HepG2 (cell line): Measurements from ENCODE around the gene OR2A5. TPM values are rescaled to one million over a fixed set of nuclear protein-coding genes. Genes with fewer than 3 reads are reported as not detected.

ENCODE experiments used
- ATAC-seq: fragments of 200-7000 bp; cut with Tn5 transposase; 3 replicates; pipeline ENCODE4 v1.9.1; 2020; ENCODE audit warnings: mild to moderate bottlenecking, moderate library complexity
- BruUV-seq: library from RNA; stranded (reverse); fragments of 400-500 nt; replicated peaks from 2 replicates; lab custom pipeline; 2021; lab: Mats Ljungman, UMichigan
- CTCF ChIA-PET: fragments of 300-600 bp; formaldehyde crosslinking; extraction: SDS; loops from one replicate; lab custom pipeline; 2021; ENCODE audit warnings: low total read pairs, inconsistent platforms, low intra/inter-chr PET ratio; lab: Yijun Ruan, JAX
- POLR2A ChIA-PET: fragments of 350-600 bp; sonication (Branson Sonifier 250); formaldehyde crosslinking; loops from one replicate; lab custom pipeline; 2020; ENCODE audit warnings: antibody characterized with exemption, inconsistent platforms; lab: Yijun Ruan, JAX
- DNase-seq: peaks from one replicate; pipeline ENCODE4 v3.0.0-alpha.2; 2015; ENCODE audit warnings: low spot score
- FAIRE-seq: peaks from 3 replicates; lab custom pipeline; 2011; peaks lifted over from hg19 to GRCh38; lab: Jason Lieb, UNC
- H2AFZ ChIP-seq: one replicate; pipeline ENCODE4 v1.6.1; 2011; ENCODE audit warnings: low read length, inconsistent platforms
- H3K27ac ChIP-seq: fragments of 300-600 bp; 3 replicates; pipeline ENCODE4 v1.8.0; 2011; ENCODE audit warnings: mixed run types, mild to moderate bottlenecking, mixed read lengths, low read length, inconsistent platforms; ENCODE audit not compliant: insufficient read depth; ENCODE audit errors: extremely low read length
- H3K27me3 ChIP-seq, 2 experiments: fragments of 200-600 bp in 1 of 2; 2 replicates in 1 of 2; 3 replicates in 1 of 2; pipeline versions ENCODE4 v1.6.0 to v1.8.0; 2011; ENCODE audit warnings: low read length in 2 of 2, mild to moderate bottlenecking in 2 of 2, moderate library complexity in 2 of 2, inconsistent platforms in 1 of 2; ENCODE audit not compliant: insufficient read depth in 2 of 2, control insufficient read depth in 1 of 2
- H3K36me3 ChIP-seq, 2 experiments: fragments of 200-600 bp in 1 of 2; replicated peaks in 1 of 2; 2 replicates in 1 of 2; 3 replicates in 1 of 2; pipeline versions ENCODE4 v1.5.1 to v1.8.0; 2011; ENCODE audit warnings: low read length in 2 of 2, inconsistent platforms in 1 of 2; ENCODE audit not compliant: insufficient read depth in 2 of 2, control insufficient read depth in 1 of 2
- H3K4me1 ChIP-seq: 2 replicates; pipeline ENCODE4 v1.5.1; 2012; ENCODE audit warnings: low read length, inconsistent platforms; ENCODE audit not compliant: insufficient read depth
- H3K4me2 ChIP-seq: 2 replicates; pipeline ENCODE4 v1.6.0; 2011; ENCODE audit warnings: low read depth, low read length, inconsistent platforms
- H3K4me3 ChIP-seq, 3 experiments: fragments of 200-600 bp in 1 of 3; sonication (generic), shearing (Covaris generic) in 1 of 3; replicated peaks in 1 of 3; 2 replicates each; pipeline ENCODE4 v1.5.1; 2011 to 2016; ENCODE audit warnings: low read length in 3 of 3, inconsistent platforms in 2 of 3, low read depth in 2 of 3, mild to moderate bottlenecking in 2 of 3, control low read depth in 1 of 3, mixed read lengths in 1 of 3; ENCODE audit not compliant: insufficient read depth in 1 of 3
- H3K79me2 ChIP-seq: one replicate; pipeline ENCODE4 v1.6.1; 2011; ENCODE audit warnings: low read length, inconsistent platforms; ENCODE audit not compliant: insufficient read depth
- H3K9ac ChIP-seq: 2 replicates; pipeline ENCODE4 v1.6.0; 2011; ENCODE audit warnings: mild to moderate bottlenecking, low read depth, low read length, inconsistent platforms; ENCODE audit not compliant: insufficient read depth
- H3K9me3 ChIP-seq: 2 replicates; pipeline ENCODE4 v1.5.1; 2012; ENCODE audit warnings: mild to moderate bottlenecking, low read length
- H4K20me1 ChIP-seq: 2 replicates; pipeline ENCODE4 v1.6.0; 2011; ENCODE audit warnings: inconsistent platforms, mild to moderate bottlenecking, low read length, moderate library complexity; ENCODE audit not compliant: insufficient read depth
- GZF1 ChIP-seq: sonication (generic); formaldehyde crosslinking; IDR thresholded peaks from 2 replicates; pipeline ENCODE4 v1.5.1; 2020; ENCODE audit warnings: mild to moderate bottlenecking, missing genetic modification reagents
- HMGA1 ChIP-seq: sonication (generic); formaldehyde crosslinking; conservative IDR thresholded peaks from 2 replicates; pipeline ENCODE4 v1.4.0; 2020; ENCODE audit warnings: missing genetic modification reagents
- NR2F2 ChIP-seq: IDR thresholded peaks from 2 replicates; pipeline ENCODE4 v1.6.1; 2012; ENCODE audit warnings: low read depth, inconsistent platforms, borderline replicate concordance
- SIX4 ChIP-seq: sonication (generic); formaldehyde crosslinking; IDR thresholded peaks from 2 replicates; pipeline ENCODE4 v1.4.0; 2020; ENCODE audit warnings: missing genetic modification reagents
- ZNF496 ChIP-seq: sonication (generic); formaldehyde crosslinking; IDR thresholded peaks from 2 replicates; pipeline ENCODE4 v1.8.1; 2023; ENCODE audit warnings: mild to moderate bottlenecking, moderate library complexity, missing genetic modification reagents; ENCODE audit not compliant: insufficient replicate concordance
- ZNF883 ChIP-seq: sonication (generic); formaldehyde crosslinking; IDR thresholded peaks from 2 replicates; pipeline ENCODE4 v1.5.1; 2020; ENCODE audit warnings: mild to moderate bottlenecking, missing genetic modification reagents; ENCODE audit errors: not compliant biosample characterization
- WGBS: methylation state at CpG from one replicate; pipeline ENCODE4 v1.1.6; 2017; ENCODE audit warnings: low lambda C conversion rate; 5-methylcytosine and 5-hydroxymethylcytosine counted together
- in situ Hi-C: cut with HindIII; loops from 2 replicates; pipeline ENCODE4 v1.10.0; 2017; ENCODE audit warnings: low pct_unique_long_range_greater_than_20kb; ENCODE audit not compliant: extremely low pct_ligation_motif_present
- intact Hi-C: fragments of 100-400 bp; cut with micrococcal nuclease; formaldehyde crosslinking; loops from one replicate; pipeline ENCODE4 v1.10.0; 2022; ENCODE audit not compliant: unreplicated experiment
- polyA plus RNA-seq, 8 experiments: library from polyadenylated mRNA; depleted of rRNA in 3 of 8; stranded (reverse) in 7 of 8; unstranded in 1 of 8; fragments of >200 nt; fragmentation: Illumina TruSeq in 4 of 8; extraction: Trizol in 4 of 8; gene quantifications; 2 replicates each; pipeline versions ENCODE4 v1.2.1 to v1.2.3, GENCODE V29; 2011 to 2016; ENCODE audit warnings: low read depth in 4 of 8, missing spikeins in 1 of 8, mixed read lengths in 1 of 8; ENCODE audit not compliant: insufficient read depth in 1 of 8
- total RNA-seq, 5 experiments: library from RNA; depleted of rRNA; stranded (reverse); fragments of >200 nt; fragmentation: Illumina TruSeq; extraction: Trizol; gene quantifications; 2 replicates each; pipeline ENCODE4 v1.2.3, GENCODE V29; 2016; ENCODE audit warnings: low read depth in 1 of 5
- TF ChIP-seq, protein P1 (sequence below), 2 experiments: sonication (generic) in 1 of 2; formaldehyde crosslinking in 1 of 2; IDR thresholded peaks; 2 replicates each; pipeline versions ENCODE4 v1.4.0 to v1.6.1; 2018 to 2020; ENCODE audit warnings: missing genetic modification reagents in 2 of 2, borderline replicate concordance in 1 of 2, low read depth in 1 of 2, mild to moderate bottlenecking in 1 of 2, missing biosample characterization in 1 of 2
- TF ChIP-seq, protein P2 (sequence below): sonication (generic); formaldehyde crosslinking; IDR thresholded peaks from 2 replicates; pipeline ENCODE4 v1.5.0; 2020; ENCODE audit warnings: mild to moderate bottlenecking, missing genetic modification reagents, borderline replicate concordance

The OR2A5 gene
- total and polyA plus RNA-seq, 2 of the 13 experiments (the other 11 are each of a cell fraction or from before 2014, with no cell fraction given), result not detected

DNA sequence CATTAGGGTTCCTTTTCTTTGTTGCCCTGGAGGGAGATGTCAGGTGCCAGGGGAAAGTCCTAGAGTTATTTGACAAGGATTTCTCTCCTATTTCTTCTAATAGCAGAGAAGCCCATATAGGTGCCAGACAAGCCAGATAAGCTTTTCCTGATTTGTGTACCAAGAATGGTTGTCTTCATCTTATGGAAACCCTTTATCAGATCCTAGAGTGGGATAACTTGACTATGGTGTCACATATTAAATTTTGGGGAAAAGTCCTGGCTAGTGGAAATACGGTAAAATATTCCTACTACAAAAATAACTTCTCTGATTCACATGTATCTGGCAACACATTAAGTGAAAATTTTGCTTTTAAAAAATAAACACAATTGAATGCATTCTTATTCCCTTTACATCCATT, 38.5 kb downstream of the OR2A5 start:
- Histone ChIP-seq H3K27me3 (no peaks in the 10 kb centered on the region), H3K79me2 (no peaks in the 10 kb centered on the region), H3K9me3 (no peaks in the 10 kb centered on the region), H3K27ac (no peak overlapping the region), H3K4me3 (no peak overlapping the region), H2AFZ (no peak overlapping the region), H4K20me1 (no peaks in the 10 kb centered on the region), H3K4me2 (no peak overlapping the region), H3K36me3 (no peaks in the 10 kb centered on the region), H3K4me1 (no peaks in the 10 kb centered on the region), H3K9ac (no peak overlapping the region)
- FAIRE-seq (no peak), ATAC-seq (no peak), DNase-seq (no peak)
- TF ChIP-seq GZF1 (CRISPR knock-in tag), result peak; percentile 96
- no peak for TF ChIP-seq HMGA1 (CRISPR knock-in tag)
- CTCF ChIA-PET, result no interaction called here
- 4% methylated on average over 1 of the region's 1 CpG for WGBS
- intact Hi-C loops, result no loop called here
- no TSS peak for BruUV-seq
- POLR2A ChIA-PET, result no interaction called here
- in situ Hi-C loops, result no loop called here

DNA sequence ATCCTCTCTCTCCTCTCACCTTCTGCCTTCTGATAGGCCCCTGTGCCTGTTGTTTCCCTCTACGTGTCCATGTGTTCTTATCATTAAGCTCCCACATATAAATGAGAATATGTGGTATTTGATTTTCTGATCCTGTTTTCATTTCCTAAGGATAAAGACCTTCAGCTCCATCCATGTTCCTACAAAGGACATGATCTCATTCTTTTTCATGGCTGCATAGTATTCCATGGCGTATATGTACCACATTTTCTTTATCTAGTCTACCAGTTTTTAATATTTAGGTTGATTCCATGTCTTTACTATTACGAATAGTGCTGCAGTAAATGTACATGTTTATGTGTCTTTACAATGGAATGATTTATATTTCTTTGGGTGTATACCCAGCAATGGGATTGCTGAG, 41.9 kb downstream of the OR2A5 start:
- Histone ChIP-seq H2AFZ (no peak overlapping the region), H3K4me3 (no peak overlapping the region), H3K4me1 (no peaks in the 10 kb centered on the region), H3K4me2 (no peak overlapping the region), H3K27ac (no peak overlapping the region), H3K9me3 (no peaks in the 10 kb centered on the region), H3K27me3 (no peaks in the 10 kb centered on the region), H3K79me2 (no peaks in the 10 kb centered on the region), H3K9ac (no peak overlapping the region), H4K20me1 (no peaks in the 10 kb centered on the region), H3K36me3 (no peaks in the 10 kb centered on the region)
- WGBS, result 29% methylated on average over 3 of the region's 3 CpGs
- CTCF ChIA-PET, result no interaction called here
- intact Hi-C loops, result no loop called here
- BruUV-seq, result no TSS peak
- POLR2A ChIA-PET, result no interaction called here
- DNase-seq, result no peak
- in situ Hi-C loops, result no loop called here
- TF ChIP-seq NR2F2 (no peak), ZNF496 (no peak), ZNF883 (no peak), SIX4 (CRISPR knock-in tag) (no peak)
- TF ChIP-seq, protein P1, sequence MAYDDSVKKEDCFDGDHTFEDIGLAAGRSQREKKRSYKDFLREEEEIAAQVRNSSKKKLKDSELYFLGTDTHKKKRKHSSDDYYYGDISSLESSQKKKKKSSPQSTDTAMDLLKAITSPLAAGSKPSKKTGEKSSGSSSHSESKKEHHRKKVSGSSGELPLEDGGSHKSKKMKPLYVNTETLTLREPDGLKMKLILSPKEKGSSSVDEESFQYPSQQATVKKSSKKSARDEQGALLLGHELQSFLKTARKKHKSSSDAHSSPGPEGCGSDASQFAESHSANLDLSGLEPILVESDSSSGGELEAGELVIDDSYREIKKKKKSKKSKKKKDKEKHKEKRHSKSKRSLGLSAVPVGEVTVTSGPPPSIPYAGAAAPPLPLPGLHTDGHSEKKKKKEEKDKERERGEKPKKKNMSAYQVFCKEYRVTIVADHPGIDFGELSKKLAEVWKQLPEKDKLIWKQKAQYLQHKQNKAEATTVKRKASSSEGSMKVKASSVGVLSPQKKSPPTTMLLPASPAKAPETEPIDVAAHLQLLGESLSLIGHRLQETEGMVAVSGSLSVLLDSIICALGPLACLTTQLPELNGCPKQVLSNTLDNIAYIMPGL (CRISPR knock-in tag; IDR thresholded peaks at IDR 0.05; ENCODE audit: borderline replicate concordance in 1 of 2, low read depth in 1 of 2), result no peak
- TF ChIP-seq, protein P2, sequence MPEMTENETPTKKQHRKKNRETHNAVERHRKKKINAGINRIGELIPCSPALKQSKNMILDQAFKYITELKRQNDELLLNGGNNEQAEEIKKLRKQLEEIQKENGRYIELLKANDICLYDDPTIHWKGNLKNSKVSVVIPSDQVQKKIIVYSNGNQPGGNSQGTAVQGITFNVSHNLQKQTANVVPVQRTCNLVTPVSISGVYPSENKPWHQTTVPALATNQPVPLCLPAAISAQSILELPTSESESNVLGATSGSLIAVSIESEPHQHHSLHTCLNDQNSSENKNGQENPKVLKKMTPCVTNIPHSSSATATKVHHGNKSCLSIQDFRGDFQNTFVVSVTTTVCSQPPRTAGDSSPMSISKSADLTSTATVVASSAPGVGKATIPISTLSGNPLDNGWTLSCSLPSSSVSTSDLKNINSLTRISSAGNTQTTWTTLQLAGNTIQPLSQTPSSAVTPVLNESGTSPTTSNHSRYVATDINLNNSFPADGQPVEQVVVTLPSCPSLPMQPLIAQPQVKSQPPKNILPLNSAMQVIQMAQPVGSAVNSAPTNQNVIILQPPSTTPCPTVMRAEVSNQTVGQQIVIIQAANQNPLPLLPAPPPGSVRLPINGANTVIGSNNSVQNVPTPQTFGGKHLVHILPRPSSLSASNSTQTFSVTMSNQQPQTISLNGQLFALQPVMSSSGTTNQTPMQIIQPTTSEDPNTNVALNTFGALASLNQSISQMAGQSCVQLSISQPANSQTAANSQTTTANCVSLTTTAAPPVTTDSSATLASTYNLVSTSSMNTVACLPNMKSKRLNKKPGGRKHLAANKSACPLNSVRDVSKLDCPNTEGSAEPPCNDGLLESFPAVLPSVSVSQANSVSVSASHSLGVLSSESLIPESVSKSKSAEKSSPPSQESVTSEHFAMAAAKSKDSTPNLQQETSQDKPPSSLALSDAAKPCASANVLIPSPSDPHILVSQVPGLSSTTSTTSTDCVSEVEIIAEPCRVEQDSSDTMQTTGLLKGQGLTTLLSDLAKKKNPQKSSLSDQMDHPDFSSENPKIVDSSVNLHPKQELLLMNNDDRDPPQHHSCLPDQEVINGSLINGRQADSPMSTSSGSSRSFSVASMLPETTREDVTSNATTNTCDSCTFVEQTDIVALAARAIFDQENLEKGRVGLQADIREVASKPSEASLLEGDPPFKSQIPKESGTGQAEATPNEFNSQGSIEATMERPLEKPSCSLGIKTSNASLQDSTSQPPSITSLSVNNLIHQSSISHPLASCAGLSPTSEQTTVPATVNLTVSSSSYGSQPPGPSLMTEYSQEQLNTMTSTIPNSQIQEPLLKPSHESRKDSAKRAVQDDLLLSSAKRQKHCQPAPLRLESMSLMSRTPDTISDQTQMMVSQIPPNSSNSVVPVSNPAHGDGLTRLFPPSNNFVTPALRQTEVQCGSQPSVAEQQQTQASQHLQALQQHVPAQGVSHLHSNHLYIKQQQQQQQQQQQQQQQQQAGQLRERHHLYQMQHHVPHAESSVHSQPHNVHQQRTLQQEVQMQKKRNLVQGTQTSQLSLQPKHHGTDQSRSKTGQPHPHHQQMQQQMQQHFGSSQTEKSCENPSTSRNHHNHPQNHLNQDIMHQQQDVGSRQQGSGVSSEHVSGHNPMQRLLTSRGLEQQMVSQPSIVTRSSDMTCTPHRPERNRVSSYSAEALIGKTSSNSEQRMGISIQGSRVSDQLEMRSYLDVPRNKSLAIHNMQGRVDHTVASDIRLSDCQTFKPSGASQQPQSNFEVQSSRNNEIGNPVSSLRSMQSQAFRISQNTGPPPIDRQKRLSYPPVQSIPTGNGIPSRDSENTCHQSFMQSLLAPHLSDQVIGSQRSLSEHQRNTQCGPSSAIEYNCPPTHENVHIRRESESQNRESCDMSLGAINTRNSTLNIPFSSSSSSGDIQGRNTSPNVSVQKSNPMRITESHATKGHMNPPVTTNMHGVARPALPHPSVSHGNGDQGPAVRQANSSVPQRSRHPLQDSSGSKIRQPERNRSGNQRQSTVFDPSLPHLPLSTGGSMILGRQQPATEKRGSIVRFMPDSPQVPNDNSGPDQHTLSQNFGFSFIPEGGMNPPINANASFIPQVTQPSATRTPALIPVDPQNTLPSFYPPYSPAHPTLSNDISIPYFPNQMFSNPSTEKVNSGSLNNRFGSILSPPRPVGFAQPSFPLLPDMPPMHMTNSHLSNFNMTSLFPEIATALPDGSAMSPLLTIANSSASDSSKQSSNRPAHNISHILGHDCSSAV, result no peak
- ATAC-seq, result no peak
- no peak for FAIRE-seq
